NCI-H146 treated with DMSO at 0.1 percent for 48 hours (cell line): Measurements from ENCODE around the gene KCNK1.

Experiments used
- DNase-seq: peaks from one replicate; lab custom pipeline; 2025; ENCODE audit not compliant: unreplicated experiment; lab: John Stamatoyannopoulos, UW

KCNK1 gene

GRCh38 chr1:233635765-233636502 is 22.0 kb downstream of the KCNK1 start:
- DNase-seq = no peak

GRCh38 chr1:233636503-233636877 is 22.6 kb downstream of the KCNK1 start:
- no peak for DNase-seq

GRCh38 chr1:233638513-233638912 is 24.6 kb downstream of the KCNK1 start:
- no peak for DNase-seq

GRCh38 chr1:233639611-233640010 is 25.7 kb downstream of the KCNK1 start:
- no peak for DNase-seq

- no peak for DNase-seq
Measured at GRCh38 chr1:233640179-233640578, 26.3 kb downstream of the KCNK1 start.

- no peak for DNase-seq
Measured at GRCh38 chr1:233641029-233641428, 27.1 kb downstream of the KCNK1 start.

- no peak for DNase-seq
Measured at GRCh38 chr1:233647073-233647472, 33.2 kb downstream of the KCNK1 start.

- DNase-seq = no peak
Measured at GRCh38 chr1:233647636-233648035, 33.7 kb downstream of the KCNK1 start.

- DNase-seq = no peak
Measured at GRCh38 chr1:233651061-233651460, 37.2 kb downstream of the KCNK1 start.

GRCh38 chr1:233651563-233652233 is 37.8 kb downstream of the KCNK1 start:
- DNase-seq = no peak

- DNase-seq = no peak
Measured at GRCh38 chr1:233652526-233652925, 38.6 kb downstream of the KCNK1 start.

GRCh38 chr1:233654658-233655280 is 40.9 kb downstream of the KCNK1 start:
- no peak for DNase-seq

- DNase-seq = no peak
Measured at GRCh38 chr1:233655301-233655740, 41.4 kb downstream of the KCNK1 start.

GRCh38 chr1:233656032-233656635 is 42.2 kb downstream of the KCNK1 start:
- no peak for DNase-seq

GRCh38 chr1:233656687-233657086 is 42.8 kb downstream of the KCNK1 start:
- no peak for DNase-seq

GRCh38 chr1:233657466-233657865 is 43.6 kb downstream of the KCNK1 start:
- no peak for DNase-seq

- no peak for DNase-seq
Measured at GRCh38 chr1:233659495-233659894, 45.6 kb downstream of the KCNK1 start.

GRCh38 chr1:233661376-233662159 is 47.7 kb downstream of the KCNK1 start:
- DNase-seq = no peak

GRCh38 chr1:233662575-233663304 is 48.8 kb downstream of the KCNK1 start:
- no peak for DNase-seq

- DNase-seq = no peak
Measured at GRCh38 chr1:233664253-233664652, 50.3 kb downstream of the KCNK1 start.
